HepG2 (cell line): ENCODE results near the gene ANP32A. TPM values are rescaled to one million over a fixed set of nuclear protein-coding genes. Genes with fewer than 3 reads are reported as not detected.
A peak's percentile ranks its signal among the peaks of the same experiment; 100 is the strongest.

ENCODE experiments used
- ATAC-seq: fragments of 200-7000 bp; cut with Tn5 transposase; 3 replicates; pipeline ENCODE4 v1.9.1; 2020; ENCODE audit warnings: mild to moderate bottlenecking, moderate library complexity
- BruUV-seq: library from RNA; stranded (reverse); fragments of 400-500 nt; replicated peaks from 2 replicates; lab custom pipeline; 2021; lab: Mats Ljungman, UMichigan
- CTCF ChIA-PET: fragments of 300-600 bp; formaldehyde crosslinking; extraction: SDS; loops from one replicate; lab custom pipeline; 2021; ENCODE audit warnings: low total read pairs, inconsistent platforms, low intra/inter-chr PET ratio; lab: Yijun Ruan, JAX
- POLR2A ChIA-PET: fragments of 350-600 bp; sonication (Branson Sonifier 250); formaldehyde crosslinking; loops from one replicate; lab custom pipeline; 2020; ENCODE audit warnings: antibody characterized with exemption, inconsistent platforms; lab: Yijun Ruan, JAX
- DNase-seq: peaks from one replicate; pipeline ENCODE4 v3.0.0-alpha.2; 2015; ENCODE audit warnings: low spot score
- FAIRE-seq: peaks from 3 replicates; lab custom pipeline; 2011; peaks lifted over from hg19 to GRCh38; lab: Jason Lieb, UNC
- H2AFZ ChIP-seq: one replicate; pipeline ENCODE4 v1.6.1; 2011; ENCODE audit warnings: low read length, inconsistent platforms
- H3K27ac ChIP-seq: fragments of 300-600 bp; 3 replicates; pipeline ENCODE4 v1.8.0; 2011; ENCODE audit warnings: mixed run types, mild to moderate bottlenecking, mixed read lengths, low read length, inconsistent platforms; ENCODE audit not compliant: insufficient read depth; ENCODE audit errors: extremely low read length
- H3K27me3 ChIP-seq, 2 experiments: fragments of 200-600 bp in 1 of 2; 2 replicates in 1 of 2; 3 replicates in 1 of 2; pipeline versions ENCODE4 v1.6.0 to v1.8.0; 2011; ENCODE audit warnings: low read length in 2 of 2, mild to moderate bottlenecking in 2 of 2, moderate library complexity in 2 of 2, inconsistent platforms in 1 of 2; ENCODE audit not compliant: insufficient read depth in 2 of 2, control insufficient read depth in 1 of 2
- H3K36me3 ChIP-seq, 2 experiments: fragments of 200-600 bp in 1 of 2; replicated peaks in 1 of 2; 2 replicates in 1 of 2; 3 replicates in 1 of 2; pipeline versions ENCODE4 v1.5.1 to v1.8.0; 2011; ENCODE audit warnings: low read length in 2 of 2, inconsistent platforms in 1 of 2; ENCODE audit not compliant: insufficient read depth in 2 of 2, control insufficient read depth in 1 of 2
- H3K4me1 ChIP-seq: 2 replicates; pipeline ENCODE4 v1.5.1; 2012; ENCODE audit warnings: low read length, inconsistent platforms; ENCODE audit not compliant: insufficient read depth
- H3K4me2 ChIP-seq: 2 replicates; pipeline ENCODE4 v1.6.0; 2011; ENCODE audit warnings: low read depth, low read length, inconsistent platforms
- H3K4me3 ChIP-seq, 3 experiments: fragments of 200-600 bp in 1 of 3; sonication (generic), shearing (Covaris generic) in 1 of 3; replicated peaks in 1 of 3; 2 replicates each; pipeline ENCODE4 v1.5.1; 2011 to 2016; ENCODE audit warnings: low read length in 3 of 3, inconsistent platforms in 2 of 3, low read depth in 2 of 3, mild to moderate bottlenecking in 2 of 3, control low read depth in 1 of 3, mixed read lengths in 1 of 3; ENCODE audit not compliant: insufficient read depth in 1 of 3
- H3K79me2 ChIP-seq: one replicate; pipeline ENCODE4 v1.6.1; 2011; ENCODE audit warnings: low read length, inconsistent platforms; ENCODE audit not compliant: insufficient read depth
- H3K9ac ChIP-seq: 2 replicates; pipeline ENCODE4 v1.6.0; 2011; ENCODE audit warnings: mild to moderate bottlenecking, low read depth, low read length, inconsistent platforms; ENCODE audit not compliant: insufficient read depth
- H3K9me3 ChIP-seq: 2 replicates; pipeline ENCODE4 v1.5.1; 2012; ENCODE audit warnings: mild to moderate bottlenecking, low read length
- H4K20me1 ChIP-seq: 2 replicates; pipeline ENCODE4 v1.6.0; 2011; ENCODE audit warnings: inconsistent platforms, mild to moderate bottlenecking, low read length, moderate library complexity; ENCODE audit not compliant: insufficient read depth
- AGO2 ChIP-seq: fragments of 200-400 bp; formaldehyde crosslinking; optimal IDR thresholded peaks from 2 replicates; pipeline ENCODE3; 2017; ENCODE audit warnings: mild to moderate bottlenecking, low read depth, low read length, moderate library complexity
- CENPT ChIP-seq: sonication (generic); formaldehyde crosslinking; IDR thresholded peaks from 2 replicates; pipeline ENCODE4 v1.8.0; 2022; ENCODE audit warnings: low read depth, mild to moderate bottlenecking, moderate library complexity, missing genetic modification reagents
- GLI4 ChIP-seq: sonication (generic); formaldehyde crosslinking; IDR thresholded peaks from 2 replicates; pipeline ENCODE4 v1.5.1; 2020; ENCODE audit warnings: missing genetic modification reagents, mild to moderate bottlenecking, moderate library complexity, borderline replicate concordance
- KDM2A ChIP-seq: sonication (generic); formaldehyde crosslinking; IDR thresholded peaks from 2 replicates; pipeline ENCODE4 v1.4.0; 2020; ENCODE audit warnings: low read depth, missing genetic modification reagents, borderline replicate concordance
- MYC ChIP-seq: sonication (generic); formaldehyde crosslinking; IDR thresholded peaks from 2 replicates; pipeline ENCODE4 v1.9.0; 2021; ENCODE audit warnings: missing genetic modification reagents, borderline replicate concordance
- PAF1 ChIP-seq: IDR thresholded peaks from 2 replicates; pipeline ENCODE4 v1.6.1; 2016; ENCODE audit warnings: missing genetic modification reagents, missing compliant biosample characterization
- POLR2A ChIP-seq, 2 experiments: IDR thresholded peaks; 2 replicates each; pipeline ENCODE4 v1.6.1; 2011; ENCODE audit warnings: low read depth in 2 of 2, low read length in 2 of 2, mild to moderate bottlenecking in 1 of 2, moderate library complexity in 1 of 2; ENCODE audit not compliant: insufficient read depth in 1 of 2
- POLR2AphosphoS5 ChIP-seq: IDR thresholded peaks from 2 replicates; pipeline ENCODE4 v1.6.1; 2012; ENCODE audit warnings: low read depth, low read length
- POLR2G ChIP-seq: fragments of 200-400 bp; formaldehyde crosslinking; IDR thresholded peaks from 2 replicates; pipeline ENCODE4 v1.6.1; 2018; ENCODE audit warnings: mild to moderate bottlenecking, low read depth, low read length, moderate library complexity
- RBM22 ChIP-seq: fragments of 200-400 bp; formaldehyde crosslinking; optimal IDR thresholded peaks from 2 replicates; pipeline ENCODE3; 2017; ENCODE audit warnings: mild to moderate bottlenecking, low read length, moderate library complexity
- RERE ChIP-seq: IDR thresholded peaks from 2 replicates; pipeline ENCODE4 v1.6.1; 2016; ENCODE audit warnings: low read depth, missing genetic modification reagents, missing compliant biosample characterization
- ZNF124 ChIP-seq: sonication (generic); formaldehyde crosslinking; IDR thresholded peaks from 2 replicates; pipeline ENCODE4 v1.4.0; 2020; ENCODE audit warnings: missing genetic modification reagents
- ZNF20 ChIP-seq: sonication (generic); formaldehyde crosslinking; IDR thresholded peaks from 2 replicates; pipeline ENCODE4 v1.4.0; 2020; ENCODE audit warnings: mild to moderate bottlenecking, moderate library complexity, missing genetic modification reagents
- ZNF510 ChIP-seq: sonication (generic); formaldehyde crosslinking; IDR thresholded peaks from 2 replicates; pipeline ENCODE4 v1.4.0; 2020; ENCODE audit warnings: low read depth, mild to moderate bottlenecking, missing genetic modification reagents
- ZNF597 ChIP-seq: sonication (generic); formaldehyde crosslinking; IDR thresholded peaks from 2 replicates; pipeline ENCODE4 v1.5.0; 2020; ENCODE audit warnings: missing genetic modification reagents
- ZNF83 ChIP-seq: sonication (generic); formaldehyde crosslinking; IDR thresholded peaks from 2 replicates; pipeline ENCODE4 v1.4.0; 2020; ENCODE audit warnings: missing genetic modification reagents, mild to moderate bottlenecking, borderline replicate concordance
- ZSCAN22 ChIP-seq: sonication (generic); formaldehyde crosslinking; IDR thresholded peaks from 2 replicates; pipeline ENCODE4 v1.4.0; 2020; ENCODE audit warnings: mild to moderate bottlenecking, missing genetic modification reagents
- WGBS: methylation state at CpG from one replicate; pipeline ENCODE4 v1.1.6; 2017; ENCODE audit warnings: low lambda C conversion rate; 5-methylcytosine and 5-hydroxymethylcytosine counted together
- in situ Hi-C: cut with HindIII; loops from 2 replicates; pipeline ENCODE4 v1.10.0; 2017; ENCODE audit warnings: low pct_unique_long_range_greater_than_20kb; ENCODE audit not compliant: extremely low pct_ligation_motif_present
- intact Hi-C: fragments of 100-400 bp; cut with micrococcal nuclease; formaldehyde crosslinking; loops from one replicate; pipeline ENCODE4 v1.10.0; 2022; ENCODE audit not compliant: unreplicated experiment
- polyA plus RNA-seq, 8 experiments: library from polyadenylated mRNA; depleted of rRNA in 3 of 8; stranded (reverse) in 7 of 8; unstranded in 1 of 8; fragments of >200 nt; fragmentation: Illumina TruSeq in 4 of 8; extraction: Trizol in 4 of 8; gene quantifications; 2 replicates each; pipeline versions ENCODE4 v1.2.1 to v1.2.3, GENCODE V29; 2011 to 2016; ENCODE audit warnings: low read depth in 4 of 8, missing spikeins in 1 of 8, mixed read lengths in 1 of 8; ENCODE audit not compliant: insufficient read depth in 1 of 8
- total RNA-seq, 5 experiments: library from RNA; depleted of rRNA; stranded (reverse); fragments of >200 nt; fragmentation: Illumina TruSeq; extraction: Trizol; gene quantifications; 2 replicates each; pipeline ENCODE4 v1.2.3, GENCODE V29; 2016; ENCODE audit warnings: low read depth in 1 of 5

Gene ANP32A
- total and polyA plus RNA-seq, 2 of the 13 experiments (the other 11 are each of a cell fraction or from before 2014, with no cell fraction given): 60.6 to 206 TPM

- TF ChIP-seq CENPT (CRISPR knock-in tag) (no peak), RERE (CRISPR knock-in tag) (no peak)
Measured at GRCh38 chr15:68778876-68779275, 41.8 kb downstream of the ANP32A start (continued).

GRCh38 chr15:68776477-68777270 lies 44.0 kb downstream of the ANP32A start:
- WGBS: 90% methylated on average over 10 of the region's 10 CpGs
- ATAC-seq: peak; percentile 35
- BruUV-seq: TSS peak; percentile 23

More at GRCh38 chr15:68776477-68777270, 44.0 kb downstream of the ANP32A start:
- intact Hi-C loops: no loop called here
- Histone ChIP-seq H3K36me3 (peaks cover 6 to 22% of the 10 kb centered on the region in 2 experiments; a peak in 4 of 5 replicates), H2AFZ (no peak overlapping the region), H3K4me2 (no peak overlapping the region), H3K9me3 (no peaks in the 10 kb centered on the region), H4K20me1 (no peaks in the 10 kb centered on the region), H3K27me3 (no peaks in the 10 kb centered on the region; a peak in 1 of 5 replicates), H3K4me1 (no peaks in the 10 kb centered on the region), H3K4me3 (no peak overlapping the region), H3K79me2 (no peaks in the 10 kb centered on the region), H3K9ac (no peak overlapping the region), H3K27ac (no peak overlapping the region)
- FAIRE-seq (no peak), DNase-seq (no peak)
- in situ Hi-C loops: loop anchor here (5.0 kb wide), 1 partner anchor 41 kb away; no protein-coding TSS in a partner anchor
- ChIA-PET CTCF (no interaction called here), POLR2A (no interaction called here)
- no peak for TF ChIP-seq ZNF124
- no peak for TF ChIP-seq ZNF597 (CRISPR knock-in tag)
- TF ChIP-seq POLR2G: peak; percentile 19; the same call in 1 of the 2 replicates
- no peak for TF ChIP-seq ZNF83 (CRISPR knock-in tag)
- no peak for TF ChIP-seq MYC
- no peak for TF ChIP-seq GLI4 (CRISPR knock-in tag)
- peak; percentile 91 for TF ChIP-seq RBM22
- TF ChIP-seq ZNF510: no peak
- TF ChIP-seq PAF1: peak; percentile 54
- peak; percentile 24 for TF ChIP-seq AGO2
- 0 out of 2 replicates have a peak, but pooled peaks have one; percentile 34 for TF ChIP-seq KDM2A
- TF ChIP-seq ZNF20 (CRISPR knock-in tag): no peak
- TF ChIP-seq POLR2AphosphoS5: peak; percentile 19; the same call in 1 of the 2 replicates
- no peak for TF ChIP-seq ZSCAN22 (CRISPR knock-in tag)
- TF ChIP-seq POLR2A (IDR thresholded peaks at IDR 0.05; ENCODE audit: insufficient read depth in 1 of 2, low read depth in 2 of 2, low read length in 2 of 2): peak in 1 of 2 experiments; percentile 23; a peak in 2 of 4 replicates
